ENCODE results near the gene TNC. TPM values are rescaled to one million over a fixed set of nuclear protein-coding genes. Genes with fewer than 3 reads are reported as not detected.
A peak's percentile ranks its signal among the peaks of the same experiment; 100 is the strongest.

The TNC gene
- total RNA-seq, 6 experiments from 2014 or later: 51.6 to 86.3 (median 70.4) TPM

DNA sequence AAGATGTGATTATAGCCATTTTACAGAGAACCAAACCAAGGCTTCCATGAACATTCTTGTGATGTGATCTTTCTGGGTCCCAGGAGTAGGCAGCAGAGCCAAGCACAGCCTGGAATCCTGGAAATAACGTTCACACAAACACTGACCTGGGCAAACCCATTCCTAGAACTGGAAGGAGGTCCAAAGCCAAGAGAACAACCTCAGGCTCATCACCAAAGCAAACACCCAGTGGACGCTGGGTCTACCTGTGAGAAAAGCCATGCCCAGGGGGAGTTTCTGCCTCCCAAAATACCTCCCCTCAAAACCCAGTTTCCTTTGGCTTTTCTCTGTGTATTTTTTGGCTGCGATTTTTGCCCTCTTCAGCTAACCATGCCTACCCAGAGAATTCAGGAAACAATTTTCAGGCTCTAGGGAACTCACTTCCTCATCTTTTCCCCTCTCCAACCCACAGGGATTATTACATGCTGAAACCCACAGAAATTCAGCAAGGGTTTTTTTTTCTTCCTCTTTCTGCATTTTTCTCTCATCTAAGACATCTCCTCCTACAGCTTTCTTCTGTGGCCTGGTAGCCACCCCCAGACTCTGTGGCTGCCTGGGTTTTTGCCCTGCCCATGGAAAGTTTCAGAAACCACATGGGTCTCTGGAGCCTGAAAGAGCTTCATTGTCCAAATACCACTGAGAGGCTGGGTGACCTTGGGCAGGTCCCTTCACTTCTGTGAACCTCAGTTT lies 75.0 kb downstream of the TNC start:
- Mint-ChIP-seq H3K4me3 (no peak overlapping the region), H3K9me3 (no peaks in the 10 kb centered on the region), H3K27ac (no peak overlapping the region), H3K36me3 (ENCODE audit: low read depth) (peaks cover 50% of the 10 kb centered on the region), H3K27me3 (ENCODE audit: insufficient read depth) (no peaks in the 10 kb centered on the region; the same call in 1 of the 2 replicates), H3K4me1 (ENCODE audit: low read depth) (no peaks in the 10 kb centered on the region)
- no peak for TF ChIP-seq CTCF (IDR thresholded peaks at IDR 0.05)
- DNase-seq: no peak

- no peak for DNase-seq
Measured at GRCh38 chr9:115039516-115040120, 78.3 kb downstream of the TNC start.

GRCh38 chr9:115038178-115038577 lies 79.8 kb downstream of the TNC start:
- no peak overlapping the region for H3K4me3 Mint-ChIP-seq
- peaks cover 33% of the 10 kb centered on the region for H3K4me1 Mint-ChIP-seq (ENCODE audit: low read depth)
- H3K9me3 Mint-ChIP-seq: no peaks in the 10 kb centered on the region
- no peak for DNase-seq
- no peaks in the 10 kb centered on the region; the same call in 1 of the 2 replicates for H3K27me3 Mint-ChIP-seq (ENCODE audit: insufficient read depth)
- peaks cover 66% of the 10 kb centered on the region for H3K36me3 Mint-ChIP-seq (ENCODE audit: low read depth)
- TF ChIP-seq CTCF (IDR thresholded peaks at IDR 0.05): no peak
- H3K27ac Mint-ChIP-seq: no peak overlapping the region

More at GRCh38 chr9:115039516-115040120, 78.3 kb downstream of the TNC start:
- Mint-ChIP-seq H3K4me1 (ENCODE audit: low read depth) (peaks cover 19% of the 10 kb centered on the region), H3K27me3 (ENCODE audit: insufficient read depth) (no peaks in the 10 kb centered on the region; the same call in 1 of the 2 replicates), H3K36me3 (ENCODE audit: low read depth) (peaks cover 59% of the 10 kb centered on the region), H3K27ac (no peak overlapping the region), H3K4me3 (no peak overlapping the region), H3K9me3 (no peaks in the 10 kb centered on the region)
- no peak for TF ChIP-seq CTCF (IDR thresholded peaks at IDR 0.05)

DNA sequence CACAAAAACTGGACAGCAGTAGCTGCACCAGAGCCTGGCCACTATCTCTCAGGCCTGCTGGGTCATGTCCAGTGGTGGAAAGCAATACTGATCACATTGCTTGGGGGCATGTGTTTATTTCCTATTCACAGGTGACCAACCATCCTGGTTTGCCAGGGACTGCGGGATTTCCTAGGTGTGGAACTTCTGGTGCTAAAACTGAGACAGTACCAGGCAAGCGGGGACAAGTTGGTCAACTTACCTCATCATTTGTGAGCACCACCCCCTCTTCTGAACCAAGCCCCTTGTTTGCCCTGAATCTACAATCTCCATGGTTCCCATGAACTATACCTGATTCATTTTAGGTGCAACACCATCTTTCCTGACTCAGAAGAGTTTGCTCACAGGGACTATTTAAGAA lies 81.3 kb downstream of the TNC start:
- Mint-ChIP-seq H3K9me3 (no peaks in the 10 kb centered on the region), H3K36me3 (ENCODE audit: low read depth) (peaks cover 72% of the 10 kb centered on the region), H3K27me3 (ENCODE audit: insufficient read depth) (no peaks in the 10 kb centered on the region; the same call in 1 of the 2 replicates), H3K27ac (no peak overlapping the region), H3K4me3 (no peak overlapping the region), H3K4me1 (ENCODE audit: low read depth) (peaks cover 33% of the 10 kb centered on the region)
- no peak for TF ChIP-seq CTCF (IDR thresholded peaks at IDR 0.05)
- DNase-seq: no peak

DNA sequence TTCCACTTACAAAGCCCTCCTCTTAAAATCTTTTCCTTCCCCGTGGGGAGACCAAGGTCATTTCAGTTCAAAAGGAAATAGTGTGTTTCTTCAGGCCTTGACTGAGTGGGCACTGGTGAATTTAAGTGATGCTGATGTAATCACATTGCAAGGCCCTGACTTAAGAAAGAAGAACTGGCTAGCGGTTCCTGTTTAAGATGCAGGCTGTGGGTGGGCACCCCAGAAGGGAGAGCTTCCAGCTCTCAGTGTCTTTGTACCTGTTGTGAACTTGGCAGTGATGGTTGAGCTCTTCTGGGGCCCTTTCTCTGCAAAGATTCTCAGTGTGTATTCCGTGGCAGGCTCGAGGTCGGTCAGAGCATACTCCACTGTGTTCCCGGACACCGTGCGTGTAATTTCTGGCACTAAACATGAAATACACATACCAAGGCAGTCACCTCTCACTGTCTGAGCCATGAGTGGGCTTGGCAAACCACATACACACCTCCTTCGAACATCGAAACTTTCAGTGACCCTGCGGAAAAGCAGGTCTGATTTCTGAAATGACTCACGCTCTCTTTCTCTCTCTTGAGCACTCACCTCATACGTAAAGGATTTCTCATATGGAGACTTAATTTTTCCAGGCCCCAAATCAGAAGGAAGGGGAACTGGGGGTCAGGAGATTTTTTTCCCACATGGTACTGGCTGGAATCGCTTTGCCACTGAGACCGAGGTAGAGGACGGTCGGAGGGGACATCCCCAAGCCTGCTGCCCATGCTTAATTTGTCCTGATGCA lies 81.9 kb downstream of the TNC start:
- H3K4me1 Mint-ChIP-seq (ENCODE audit: low read depth): peaks cover 33% of the 10 kb centered on the region
- H3K4me3 Mint-ChIP-seq: no peak overlapping the region
- peaks cover 74% of the 10 kb centered on the region for H3K36me3 Mint-ChIP-seq (ENCODE audit: low read depth)
- H3K9me3 Mint-ChIP-seq: no peaks in the 10 kb centered on the region
- TF ChIP-seq CTCF (IDR thresholded peaks at IDR 0.05): no peak
- no peak for DNase-seq
- H3K27me3 Mint-ChIP-seq (ENCODE audit: insufficient read depth): no peaks in the 10 kb centered on the region; the same call in 1 of the 2 replicates
- peak overlapping the region; percentile 57 for H3K27ac Mint-ChIP-seq

Measured in HFFc6 (cell line).